ENCODE data around the gene ZNF439.
A peak's percentile ranks its signal among the peaks of the same experiment; 100 is the strongest.
"Not testable (repeated sequence)": the region's sequence is repeated elsewhere in the genome, so short reads cannot be mapped to it uniquely, and the experiment has no call there.

The ZNF439 gene

GRCh38 chr19:11890634-11891033 is 42.1 kb downstream of the ZNF439 start:
- TF ChIP-seq CTCF (IDR thresholded peaks at IDR 0.05; ENCODE audit: control insufficient read depth, extremely low read depth, insufficient read depth): no peak
- H3K4me3 ChIP-seq (ENCODE audit: low read depth, low read length): no peak overlapping the region
- DNase-seq (ENCODE audit: low read depth): no peak

- no peak overlapping the region for H3K4me3 ChIP-seq (ENCODE audit: low read depth, low read length)
- no peak for TF ChIP-seq CTCF (IDR thresholded peaks at IDR 0.05; ENCODE audit: control insufficient read depth, extremely low read depth, insufficient read depth)
- DNase-seq (ENCODE audit: low read depth): no peak
Measured at GRCh38 chr19:11894851-11895250, 46.3 kb downstream of the ZNF439 start.

GRCh38 chr19:11902228-11902627 is 53.7 kb downstream of the ZNF439 start:
- DNase-seq (ENCODE audit: low read depth): no peak
- peak; percentile 16; the same call in 1 of the 2 replicates for TF ChIP-seq CTCF (IDR thresholded peaks at IDR 0.05; ENCODE audit: control insufficient read depth, extremely low read depth, insufficient read depth)
- H3K4me3 ChIP-seq (ENCODE audit: low read depth, low read length): no peak overlapping the region

GRCh38 chr19:11905928-11906327 is 57.4 kb downstream of the ZNF439 start:
- no peak for DNase-seq (ENCODE audit: low read depth)

GRCh38 chr19:11911937-11912336 is 63.4 kb downstream of the ZNF439 start:
- H3K4me3 ChIP-seq (ENCODE audit: low read depth, low read length); DNase-seq (ENCODE audit: low read depth): not testable (repeated sequence)

More at GRCh38 chr19:11905928-11906327, 57.4 kb downstream of the ZNF439 start:
- H3K4me3 ChIP-seq (ENCODE audit: low read depth, low read length): no peak overlapping the region
- TF ChIP-seq CTCF (IDR thresholded peaks at IDR 0.05; ENCODE audit: control insufficient read depth, extremely low read depth, insufficient read depth): no peak

DNA sequence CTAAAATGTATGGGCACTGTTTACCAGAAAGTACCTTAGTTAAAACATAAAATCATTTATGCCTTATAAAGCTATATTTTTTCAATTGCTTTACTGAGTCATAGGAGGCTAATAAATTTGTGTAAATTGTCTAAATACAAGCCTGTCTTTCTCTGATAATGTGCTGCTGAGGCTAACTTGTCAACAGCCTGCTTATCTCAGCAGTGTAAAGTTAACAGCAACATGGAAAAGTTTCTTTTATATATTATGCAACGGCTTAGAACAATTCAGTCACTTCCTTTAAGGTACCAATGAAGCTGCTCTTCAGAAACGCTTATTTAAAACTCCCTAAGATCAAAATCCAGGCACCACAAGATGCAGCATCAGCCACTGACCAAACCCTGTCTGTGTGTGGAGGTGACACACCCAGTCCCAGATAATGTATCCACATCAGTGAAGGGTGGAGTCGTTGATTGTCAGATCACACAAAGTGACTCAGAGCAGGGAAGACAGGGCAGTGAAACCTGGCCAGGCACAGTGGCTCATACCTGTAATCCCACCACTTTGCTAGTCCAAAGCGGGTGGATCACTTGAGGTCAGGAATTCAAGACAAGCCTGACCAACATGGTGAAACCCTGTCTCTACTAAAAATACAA is 66.0 kb downstream of the ZNF439 start:
- not testable (repeated sequence) for DNase-seq (ENCODE audit: low read depth); H3K4me3 ChIP-seq (ENCODE audit: low read depth, low read length)
